HepG2 (cell line): Measurements from ENCODE around the gene SYTL1.

Source experiments
- CTCF ChIP-seq: sonication (generic); formaldehyde crosslinking; IDR thresholded peaks from 2 replicates; pipeline ENCODE4 v1.5.0; 2020; ENCODE audit warnings: mild to moderate bottlenecking, missing genetic modification reagents, moderate library complexity
- E2F5 ChIP-seq: sonication (generic); formaldehyde crosslinking; conservative IDR thresholded peaks from 2 replicates; pipeline ENCODE4 v1.4.0; 2020; ENCODE audit warnings: missing genetic modification reagents
- EP300 ChIP-seq, 3 experiments: sonication (generic) in 1 of 3; formaldehyde crosslinking in 1 of 3; IDR thresholded peaks; 2 replicates each; pipeline versions ENCODE4 v1.5.1 to v1.6.1; 2011 to 2020; ENCODE audit warnings: low read depth in 2 of 3, low read length in 2 of 3, borderline replicate concordance in 1 of 3, improper control_type of control experiment in 1 of 3, mild to moderate bottlenecking in 1 of 3, missing genetic modification reagents in 1 of 3, moderate library complexity in 1 of 3
- EZH2 ChIP-seq: conservative IDR thresholded peaks from 2 replicates; pipeline ENCODE4 v1.6.1; 2012; ENCODE audit warnings: mild to moderate bottlenecking, low read depth, low read length, moderate library complexity
- FOXK1 ChIP-seq: sonication (generic); formaldehyde crosslinking; IDR thresholded peaks from 2 replicates; pipeline ENCODE4 v1.4.0; 2020; ENCODE audit warnings: low read depth, missing genetic modification reagents, borderline replicate concordance
- PTBP1 ChIP-seq: fragments of 200-400 bp; formaldehyde crosslinking; IDR thresholded peaks from 2 replicates; pipeline ENCODE4 v1.6.1; 2018; ENCODE audit warnings: low read length, low read depth; ENCODE audit not compliant: poor library complexity, severe bottlenecking
- RFX1 ChIP-seq: fragments of 450-650 bp; IDR thresholded peaks from 2 replicates; pipeline ENCODE4 v1.6.1; 2017
- ZBTB33 ChIP-seq: sonication (generic); formaldehyde crosslinking; IDR thresholded peaks from 2 replicates; pipeline ENCODE4 v1.4.0; 2020; ENCODE audit warnings: missing genetic modification reagents
- ZFP82 ChIP-seq: sonication (generic); formaldehyde crosslinking; IDR thresholded peaks from 2 replicates; pipeline ENCODE4 v1.5.1; 2020; ENCODE audit warnings: mild to moderate bottlenecking, missing genetic modification reagents, borderline replicate concordance
- ZNF274 ChIP-seq: sonication (generic); formaldehyde crosslinking; IDR thresholded peaks from 2 replicates; pipeline ENCODE4 v1.5.1; 2020; ENCODE audit warnings: mild to moderate bottlenecking, missing genetic modification reagents
- ZNF335 ChIP-seq: sonication (generic); formaldehyde crosslinking; IDR thresholded peaks from 2 replicates; pipeline ENCODE4 v1.4.0; 2020; ENCODE audit warnings: missing genetic modification reagents
- ZNF724P ChIP-seq: sonication (generic); formaldehyde crosslinking; IDR thresholded peaks from 2 replicates; pipeline ENCODE4 v1.8.0; 2022; ENCODE audit warnings: missing genetic modification reagents, borderline replicate concordance

GRCh38 chr1:27398405-27399149 lies 56.8 kb downstream of the SYTL1 start:
- TF ChIP-seq PTBP1 (no peak), EP300 (IDR thresholded peaks at IDR 0.05; ENCODE audit: low read depth in 2 of 2, low read length in 2 of 2) (no peak), EP300 (CRISPR knock-in tag; IDR thresholded peaks at IDR 0.05; ENCODE audit: borderline replicate concordance) (no peak), EZH2 (no peak), CTCF (no peak), ZNF335 (CRISPR knock-in tag) (no peak), E2F5 (no peak), FOXK1 (CRISPR knock-in tag) (no peak), ZBTB33 (CRISPR knock-in tag) (no peak), ZNF724P (CRISPR knock-in tag) (no peak), ZFP82 (no peak), ZNF274 (no peak), RFX1 (no peak)
